Ovary (tissue), 9 donors: ENCODE measurements around the gene OXTR. TPM values are rescaled to one million over a fixed set of nuclear protein-coding genes. Genes with fewer than 3 reads are reported as not detected.

Source experiments
- DNase-seq, 5 donors: peaks; one replicate each; pipeline ENCODE4 v3.0.0-alpha.2; 2019 to 2020
- H3K27ac ChIP-seq, 2 donors: fragments of 200-600 bp; one replicate each; pipeline versions ENCODE4 v1.5.1 to v1.8.0; 2019 to 2022
- H3K27me3 ChIP-seq: fragments of 200-600 bp; one replicate; pipeline ENCODE4 v1.8.0; 2022
- H3K36me3 ChIP-seq: fragments of 200-600 bp; sonication (generic); one replicate; pipeline ENCODE4 v1.5.1; 2019
- H3K4me1 ChIP-seq: one replicate; pipeline ENCODE4 v1.8.1; 2013; ENCODE audit warnings: mild to moderate bottlenecking, moderate library complexity; ENCODE audit not compliant: insufficient read depth
- H3K4me3 ChIP-seq: fragments of 200-600 bp; sonication (generic); one replicate; pipeline ENCODE4 v1.5.1; 2017
- H3K9me3 ChIP-seq, 2 donors: fragments of 200-600 bp in 1 of 2; sonication (generic) in 1 of 2; one replicate each; pipeline versions ENCODE4 v1.5.1 to v1.8.1; 2013 to 2019; ENCODE audit warnings: mild to moderate bottlenecking in 1 of 2, moderate library complexity in 1 of 2
- CTCF ChIP-seq, 3 donors: fragments of 450-650 bp in 2 of 3; fragments of 200-600 bp in 1 of 3; IDR thresholded peaks; one replicate each; pipeline versions ENCODE4 v1.5.1 to v1.8.0; 2016 to 2022; ENCODE audit warnings: antibody characterized with exemption in 3 of 3, mild to moderate bottlenecking in 1 of 3
- EP300 ChIP-seq: sonication (generic); formaldehyde crosslinking; IDR thresholded peaks from one replicate; pipeline ENCODE4 v1.6.1; 2017; ENCODE audit warnings: antibody characterized with exemption
- POLR2A ChIP-seq: fragments of 450-650 bp; IDR thresholded peaks from one replicate; pipeline ENCODE4 v1.6.1; 2017; ENCODE audit warnings: antibody characterized with exemption, mild to moderate bottlenecking, moderate library complexity
- WGBS, 3 donors: extraction: QIAGEN DNeasy Blood & Tissue Kit in 1 of 3; methylation state at CpG; one replicate each; pipeline versions ENCODE4 v1.1.5 to v1.1.7; 2013 to 2017; 5-methylcytosine and 5-hydroxymethylcytosine counted together
- intact Hi-C, 4 donors: fragments of 100-400 bp; cut with DNase I; formaldehyde crosslinking; loops; one replicate each; pipeline versions ENCODE4 v1.11.0 to v1.15.1; 2022 to 2023
- polyA plus RNA-seq, 2 donors: library from polyadenylated mRNA; stranded (reverse); fragments of 200-250 nt in 1 of 2; fragments of 350-450 nt in 1 of 2; fragmentation: Illumina TruSeq in 1 of 2; extraction: RNeasy Lipid Tissue Mini Kit (QIAGEN cat#74804) in 1 of 2; gene quantifications; one replicate each; pipeline ENCODE4 v1.2.3, GENCODE V29; 2013 to 2014
- total RNA-seq, 7 donors: library from RNA; depleted of rRNA in 2 of 7; stranded (reverse); fragments of >200 nt in 2 of 7; fragmentation: NEBNext Ultra II Directional in 3 of 7; extraction: Animal tissue kit (Norgen Biotek cat#: 25700) in 3 of 7; gene quantifications; one replicate each; pipeline versions ENCODE4 v1.1.0 to v1.2.4, GENCODE V29; 2016 to 2023
- donor health status: DM: no; HTN: no; CAD: no; lungs with moderate emphysema.
- donor health status: DM: no; HTN: no; CAD: no.
- donor health status: Bipolar disorder and iron deficiency.
- donor health status: DM: yes; HTN: yes; CAD: no.
- donor health status: DM: no; HTN: no; CAD: no.
- donor health status: DM: yes; HTN: yes; CAD: no.

The OXTR gene
- total and polyA plus RNA-seq, 9 donors: 0.27 to 14.9 (median 2.8) TPM

DNA sequence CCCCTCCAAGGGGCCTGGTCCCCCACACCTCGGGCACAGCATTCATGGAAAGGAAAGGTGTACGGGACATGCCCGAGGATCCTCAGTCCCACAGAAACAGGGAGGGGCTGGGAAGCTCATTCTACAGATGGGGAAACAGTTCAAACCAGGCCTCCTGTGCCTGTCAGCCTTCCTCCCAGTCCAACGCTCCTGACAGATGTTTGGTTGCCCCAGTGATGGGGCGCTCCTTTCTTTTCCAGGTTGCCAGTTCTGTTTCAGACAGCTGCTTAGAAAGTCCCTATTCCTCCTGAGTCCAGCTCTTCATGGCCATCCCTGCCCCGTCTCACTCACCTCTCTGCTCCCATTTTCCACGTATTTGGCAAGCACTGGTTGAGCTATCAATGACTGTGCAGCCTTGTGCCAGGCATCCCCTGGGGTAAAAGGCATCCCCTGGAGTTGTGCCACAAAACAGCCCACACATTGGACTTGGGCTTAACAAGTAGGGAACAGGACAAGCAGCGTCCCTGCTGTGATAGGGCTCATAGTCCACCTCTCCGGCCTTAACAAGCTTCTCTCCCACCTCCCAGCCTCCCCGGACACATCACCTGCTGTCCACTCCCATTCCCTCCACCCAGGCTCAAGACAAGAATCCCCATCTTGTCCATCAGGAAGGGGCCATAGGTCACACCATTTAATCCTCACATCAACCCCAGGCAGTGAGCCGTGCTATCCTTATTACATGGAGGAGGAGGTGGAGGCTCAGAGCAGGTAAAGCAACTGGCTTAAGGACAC is 6.6 kb downstream of the OXTR start:
- H3K4me3 ChIP-seq: no peak overlapping the region
- DNase-seq: no peak
- 86 to 87% (median 86%) methylated on average over 11 of the region's 11 CpGs for WGBS, 3 donors

DNA sequence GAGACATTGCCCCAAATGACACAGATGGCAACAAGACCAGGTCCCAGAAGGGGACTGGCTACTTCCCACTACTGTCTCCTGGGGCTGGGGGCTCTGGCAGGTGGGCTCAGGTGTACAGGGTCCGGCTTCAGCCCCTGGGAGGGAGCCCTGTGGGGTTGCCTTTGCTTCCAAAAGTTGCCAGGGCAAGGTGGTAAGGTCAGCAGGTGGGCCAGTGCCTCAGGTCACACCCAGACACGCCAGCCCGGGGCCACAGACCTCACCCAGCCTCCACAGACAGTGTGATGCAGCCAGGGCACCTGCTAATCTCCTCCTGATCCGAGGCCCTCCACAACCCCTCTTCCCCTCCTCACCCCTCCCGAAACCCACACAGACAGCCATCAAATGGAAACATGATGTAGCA is 7.5 kb downstream of the OXTR start:
- intact Hi-C loops: loop anchor here in 2 of 4 donors (10.0 kb wide), 1 partner anchor 97 kb away; no protein-coding TSS in a partner anchor
- Histone ChIP-seq H3K4me1 (no peaks in the 10 kb centered on the region), H3K27me3 (no peaks in the 10 kb centered on the region), H3K4me3 (no peak overlapping the region), H3K36me3 (no peaks in the 10 kb centered on the region), H3K9me3 (no peaks in the 10 kb centered on the region), H3K27ac (no peak overlapping the region)
- DNase-seq: no peak
- WGBS, 3 donors: 81 to 92% (median 86%) methylated on average over 5 of the region's 5 CpGs
- TF ChIP-seq EP300 (no peak), CTCF (IDR thresholded peaks at IDR 0.05) (no peak), POLR2A (no peak)

More for the DNA sequence above, 6.6 kb downstream of the OXTR start:
- peaks cover 6% of the 10 kb centered on the region for H3K4me1 ChIP-seq
- H3K27ac ChIP-seq: no peak overlapping the region
- H3K9me3 ChIP-seq: no peaks in the 10 kb centered on the region
- TF ChIP-seq EP300 (no peak), POLR2A (no peak), CTCF (IDR thresholded peaks at IDR 0.05) (no peak)
- no peaks in the 10 kb centered on the region for H3K27me3 ChIP-seq
- intact Hi-C loops: loop anchor here in 2 of 4 donors (10.0 kb wide), 1 partner anchor 98 kb away; no protein-coding TSS in a partner anchor
- no peaks in the 10 kb centered on the region for H3K36me3 ChIP-seq

- intact Hi-C loops: loop anchor here in 2 of 4 donors (10.0 kb wide), 1 partner anchor 96 kb away; no protein-coding TSS in a partner anchor
- Histone ChIP-seq H3K27ac (no peak overlapping the region), H3K27me3 (no peaks in the 10 kb centered on the region), H3K36me3 (no peaks in the 10 kb centered on the region), H3K9me3 (no peaks in the 10 kb centered on the region), H3K4me1 (no peaks in the 10 kb centered on the region), H3K4me3 (no peak overlapping the region)
- WGBS, 3 donors: 72 to 80% (median 78%) methylated on average over 5 of the region's 5 CpGs
- no peak for DNase-seq
- TF ChIP-seq EP300 (no peak), CTCF (IDR thresholded peaks at IDR 0.05) (no peak), POLR2A (no peak)
Observed at GRCh38 chr3:8760506-8760905, 8.9 kb downstream of the OXTR start.

- no peak for DNase-seq
- no peak overlapping the region for H3K4me3 ChIP-seq
- H3K36me3 ChIP-seq: no peaks in the 10 kb centered on the region
- H3K4me1 ChIP-seq: no peaks in the 10 kb centered on the region
- H3K9me3 ChIP-seq: no peaks in the 10 kb centered on the region
- no peak for TF ChIP-seq POLR2A
- TF ChIP-seq CTCF (IDR thresholded peaks at IDR 0.05): no peak
- TF ChIP-seq EP300: no peak
- no peaks in the 10 kb centered on the region for H3K27me3 ChIP-seq
- intact Hi-C loops: loop anchor here in 2 of 4 donors (10.0 kb wide), 1 partner anchor 95 kb away; no protein-coding TSS in a partner anchor
- WGBS, 3 donors: 68 to 71% (median 71%) methylated on average over 5 of the region's 5 CpGs
- no peak overlapping the region for H3K27ac ChIP-seq
Observed at GRCh38 chr3:8760091-8760490, 9.3 kb downstream of the OXTR start.
